K562 (cell line): ENCODE data around the gene IRF2. TPM values are rescaled to one million over a fixed set of nuclear protein-coding genes. Genes with fewer than 3 reads are reported as not detected.

Experiments
- ATAC-seq: fragments of 200-7000 bp; cut with Tn5 transposase; 3 replicates; pipeline ENCODE4 v1.9.1; 2020; ENCODE audit warnings: moderate library complexity
- BruUV-seq: library from RNA; stranded (reverse); fragments of 400-500 nt; replicated peaks from 2 replicates; lab custom pipeline; 2021; lab: Mats Ljungman, UMichigan
- CTCF ChIA-PET: fragments of 300-600 bp; formaldehyde crosslinking; extraction: SDS; loops from one replicate; lab custom pipeline; 2021; ENCODE audit warnings: low intra/inter-chr PET ratio; lab: Yijun Ruan, JAX
- POLR2A ChIA-PET: fragments of 300-600, 350-650 bp; sonication (Branson Sonifier 250); formaldehyde crosslinking; extraction: SDS; loops from one replicate; lab custom pipeline; 2021; ENCODE audit warnings: antibody characterized with exemption, inconsistent platforms; lab: Yijun Ruan, JAX
- DNase-seq, 4 experiments: peaks; one replicate each; pipeline versions ENCODE4 v3.0.0 to v3.0.0-alpha.2; 2011 to 2018; ENCODE audit warnings: low spot score in 3 of 4, mixed read lengths in 3 of 4; ENCODE audit errors: extremely low read depth in 1 of 4
- FAIRE-seq: peaks from 2 replicates; lab custom pipeline; 2011; peaks lifted over from hg19 to GRCh38; lab: Jason Lieb, UNC
- H2AFZ ChIP-seq: 2 replicates; pipeline ENCODE4 v1.6.0; 2011; ENCODE audit warnings: low read depth, low read length, control low read depth, inconsistent platforms
- H3K27ac ChIP-seq: fragments of 200-600 bp; 3 replicates; pipeline ENCODE4 v1.8.0; 2011; ENCODE audit warnings: low read depth, mild to moderate bottlenecking, control low read depth, inconsistent platforms, low read length, moderate library complexity, mixed read lengths; ENCODE audit errors: extremely low read depth
- H3K27me3 ChIP-seq, 2 experiments: fragments of 300-600 bp in 1 of 2; 2 replicates in 1 of 2; 3 replicates in 1 of 2; pipeline versions ENCODE4 v1.6.0 to v1.8.0; 2011; ENCODE audit warnings: inconsistent platforms in 2 of 2, low read length in 2 of 2, mild to moderate bottlenecking in 1 of 2, mixed read lengths in 1 of 2, moderate library complexity in 1 of 2; ENCODE audit not compliant: control insufficient read depth in 2 of 2, insufficient read depth in 2 of 2
- H3K36me3 ChIP-seq: fragments of 300-600 bp; 3 replicates; pipeline ENCODE4 v1.8.0; 2011; ENCODE audit warnings: mild to moderate bottlenecking, low read length, inconsistent platforms; ENCODE audit not compliant: control insufficient read depth, insufficient read depth
- H3K4me1 ChIP-seq, 2 experiments: fragments of 200-600 bp in 1 of 2; replicated peaks in 1 of 2; 2 replicates in 1 of 2; 3 replicates in 1 of 2; pipeline versions ENCODE4 v1.5.1 to v1.8.0; 2011; ENCODE audit warnings: inconsistent platforms in 2 of 2, low read length in 2 of 2, mild to moderate bottlenecking in 1 of 2, mixed read lengths in 1 of 2, moderate library complexity in 1 of 2; ENCODE audit not compliant: control insufficient read depth in 2 of 2, insufficient read depth in 2 of 2
- H3K4me2 ChIP-seq: 2 replicates; pipeline ENCODE4 v1.6.1; 2011; ENCODE audit warnings: low read length, control low read depth, inconsistent platforms, mixed read lengths; ENCODE audit not compliant: insufficient read depth
- H3K4me3 ChIP-seq: fragments of 200-600 bp; sonication (generic), shearing (Covaris generic); 2 replicates; pipeline ENCODE4 v1.5.1; 2016; ENCODE audit warnings: control low read depth, inconsistent platforms
- H3K79me2 ChIP-seq: fragments of 200-600 bp; 3 replicates; pipeline ENCODE4 v1.8.0; 2011; ENCODE audit warnings: low read length, inconsistent platforms; ENCODE audit not compliant: control insufficient read depth, insufficient read depth
- H3K9ac ChIP-seq, 2 experiments: 2 replicates each; pipeline versions ENCODE4 v1.6.0 to v1.6.1; 2011; ENCODE audit warnings: low read depth in 2 of 2, low read length in 2 of 2, control low read depth in 1 of 2, inconsistent platforms in 1 of 2, mild to moderate bottlenecking in 1 of 2, mixed read lengths in 1 of 2; ENCODE audit not compliant: insufficient read depth in 1 of 2
- H3K9me1 ChIP-seq: one replicate; pipeline ENCODE4 v1.6.0; 2011; ENCODE audit warnings: inconsistent platforms, mild to moderate bottlenecking, low read length, moderate library complexity; ENCODE audit not compliant: control insufficient read depth, insufficient read depth
- H3K9me3 ChIP-seq: replicated peaks from 2 replicates; pipeline ENCODE4 v1.5.1; 2011; ENCODE audit warnings: low read depth, low read length, inconsistent platforms; ENCODE audit not compliant: control insufficient read depth, insufficient read depth
- H4K20me1 ChIP-seq: replicated peaks from 2 replicates; pipeline ENCODE4 v1.6.1; 2011; ENCODE audit warnings: low read length, inconsistent platforms, mixed read lengths; ENCODE audit not compliant: control insufficient read depth, insufficient read depth
- IFI16 ChIP-seq: fragments of 250-450 bp; sonication (Bioruptor Pico); IDR thresholded peaks from 2 replicates; pipeline ENCODE4 v2.1.2; 2022; ENCODE audit warnings: mild to moderate bottlenecking, inconsistent platforms
- RBBP5 ChIP-seq: fragments of 200-600 bp; sonication (generic); IDR thresholded peaks from 2 replicates; pipeline ENCODE4 v1.6.1; 2012; ENCODE audit warnings: borderline replicate concordance, mild to moderate bottlenecking, low read length, control low read depth, inconsistent platforms; ENCODE audit not compliant: insufficient read depth, poor library complexity, severe bottlenecking
- ZNF124 ChIP-seq: sonication (generic); formaldehyde crosslinking; IDR thresholded peaks from 2 replicates; pipeline ENCODE4 v1.8.1; 2022; ENCODE audit warnings: missing genetic modification reagents
- WGBS: fragments of 100-300 bp; shearing (Covaris generic); methylation state at CpG from one replicate; pipeline ENCODE4 v1.1.6; 2016; ENCODE audit warnings: low coverage, mixed read lengths; ENCODE audit not compliant: insufficient coverage; ENCODE audit errors: missing lambda C conversion rate; 5-methylcytosine and 5-hydroxymethylcytosine counted together
- in situ Hi-C: fragments of 300-500 bp; cut with MboI; formaldehyde crosslinking; loops from 4 replicates; pipeline ENCODE4 v1.15.0; 2018; ENCODE audit warnings: inconsistent platforms, mixed read lengths
- intact Hi-C: fragments of 100-400 bp; cut with micrococcal nuclease; formaldehyde crosslinking; loops from 2 replicates; pipeline ENCODE4 v1.14.2; 2022
- polyA plus RNA-seq, 8 experiments: library from polyadenylated mRNA; depleted of rRNA in 4 of 8; stranded (reverse) in 5 of 8; unstranded in 3 of 8; fragments of >200 nt; fragmentation: Nextera tagmentation in 2 of 8; fragmentation: Illumina TruSeq in 1 of 8; extraction: Ambion mirVana in 2 of 8; extraction: Trizol in 1 of 8; gene quantifications; 2 replicates each; pipeline versions ENCODE4 v1.2.1 to v1.2.3, GENCODE V29; 2011 to 2014; ENCODE audit warnings: inconsistent platforms in 1 of 8, missing spikeins in 1 of 8
- total RNA-seq, 7 experiments: library from RNA; depleted of rRNA in 6 of 7; stranded (reverse); fragments of >200 nt in 6 of 7; fragmentation: Illumina TruSeq in 2 of 7; extraction: Trizol in 2 of 7; gene quantifications; 2 replicates each; pipeline versions ENCODE4 v1.2.1 to v1.2.3, GENCODE V29; 2011 to 2021; ENCODE audit warnings: low replicate concordance in 1 of 7
- TF ChIP-seq, protein P1 (sequence below), 2 experiments: fragments of 200-800 bp in 1 of 2; sonication (Bioruptor generic) in 1 of 2; sonication (generic) in 1 of 2; formaldehyde crosslinking in 1 of 2; IDR thresholded peaks in 1 of 2; conservative IDR thresholded peaks in 1 of 2; 2 replicates each; pipeline versions ENCODE4 v1.5.0 to v1.6.1; 2016 to 2020; ENCODE audit warnings: missing compliant biosample characterization in 1 of 2, missing genetic modification characterization in 1 of 2, missing genetic modification reagents in 1 of 2
- TF ChIP-seq, protein P2 (sequence below): sonication (generic); formaldehyde crosslinking; IDR thresholded peaks from 2 replicates; pipeline ENCODE4 v1.8.0; 2022; ENCODE audit warnings: mild to moderate bottlenecking, missing genetic modification reagents
- TF ChIP-seq, protein P3 (sequence below): fragments of 250-450 bp; sonication (Bioruptor Pico); IDR thresholded peaks from 2 replicates; pipeline ENCODE4 v1.8.0; 2022; ENCODE audit warnings: inconsistent platforms

The IRF2 gene
- total and polyA plus RNA-seq, 9 of the 15 experiments (the other 6 are each of a cell fraction or from before 2014, with no cell fraction given): 7.1 to 17.1 (median 11.3) TPM

DNA sequence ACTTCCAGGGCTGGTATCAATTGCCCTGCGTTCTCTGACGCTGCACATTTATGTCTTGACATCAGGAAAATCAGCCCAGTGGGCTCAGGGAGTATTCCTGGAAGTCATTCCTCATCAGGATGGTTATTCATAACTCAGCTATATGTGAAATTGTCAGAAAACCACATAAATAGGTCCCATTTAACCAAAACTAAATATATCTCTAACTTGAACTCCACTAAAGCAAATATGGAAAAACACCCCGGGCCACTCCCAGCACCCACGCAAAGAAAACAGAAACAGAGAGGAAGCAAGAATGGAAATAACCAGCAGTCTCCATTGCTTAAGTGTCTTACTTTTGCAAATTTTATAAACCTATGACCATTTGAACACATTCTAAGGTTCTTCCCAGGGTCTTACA, 112.0 kb downstream of the IRF2 start:
- Histone ChIP-seq H2AFZ (0 out of 2 replicates have a peak overlapping the region, but pooled peaks have one; percentile 53), H3K9me1 (no peaks in the 10 kb centered on the region), H3K4me1 (peaks cover 0 to 12% of the 10 kb centered on the region in 2 experiments; a peak in 2 of 5 replicates), H3K9me3 (no peaks in the 10 kb centered on the region), H4K20me1 (no peaks in the 10 kb centered on the region), H3K27ac (no peak overlapping the region), H3K27me3 (no peaks in the 10 kb centered on the region), H3K9ac (no peak overlapping the region), H3K4me2 (no peak overlapping the region), H3K36me3 (no peaks in the 10 kb centered on the region), H3K4me3 (no peak overlapping the region), H3K79me2 (no peaks in the 10 kb centered on the region)
- no peak for ATAC-seq
- FAIRE-seq: no peak
- ChIA-PET POLR2A (interaction anchor here (1.1 kb wide), 1 partner anchor 112 kb away, joined by 3 read pairs; the partner anchor contains the start of gene IRF2), CTCF (no interaction called here)
- no peak for DNase-seq
- 48% methylated on average over 4 of the region's 4 CpGs for WGBS
- intact Hi-C loops (no loop called here), in situ Hi-C loops (no loop called here)
- no peak for TF ChIP-seq IFI16
- TF ChIP-seq ZNF124 (CRISPR knock-in tag): no peak
- TF ChIP-seq, protein P1, sequence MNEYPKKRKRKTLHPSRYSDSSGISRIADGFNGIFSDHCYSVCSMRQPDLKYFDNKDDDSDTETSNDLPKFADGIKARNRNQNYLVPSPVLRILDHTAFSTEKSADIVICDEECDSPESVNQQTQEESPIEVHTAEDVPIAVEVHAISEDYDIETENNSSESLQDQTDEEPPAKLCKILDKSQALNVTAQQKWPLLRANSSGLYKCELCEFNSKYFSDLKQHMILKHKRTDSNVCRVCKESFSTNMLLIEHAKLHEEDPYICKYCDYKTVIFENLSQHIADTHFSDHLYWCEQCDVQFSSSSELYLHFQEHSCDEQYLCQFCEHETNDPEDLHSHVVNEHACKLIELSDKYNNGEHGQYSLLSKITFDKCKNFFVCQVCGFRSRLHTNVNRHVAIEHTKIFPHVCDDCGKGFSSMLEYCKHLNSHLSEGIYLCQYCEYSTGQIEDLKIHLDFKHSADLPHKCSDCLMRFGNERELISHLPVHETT (CRISPR knock-in tag; conservative IDR thresholded peaks at IDR 0.05 in 1 of 2, IDR thresholded peaks at IDR 0.05 in 1 of 2): no peak
- TF ChIP-seq, protein P2, sequence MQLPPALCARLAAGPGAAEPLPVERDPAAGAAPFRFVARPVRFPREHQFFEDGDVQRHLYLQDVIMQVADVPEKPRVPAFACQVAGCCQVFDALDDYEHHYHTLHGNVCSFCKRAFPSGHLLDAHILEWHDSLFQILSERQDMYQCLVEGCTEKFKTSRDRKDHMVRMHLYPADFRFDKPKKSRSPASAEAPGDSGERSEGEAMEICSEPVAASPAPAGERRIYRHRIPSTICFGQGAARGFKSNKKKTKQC (CRISPR knock-in tag): no peak
- TF ChIP-seq, protein P3, sequence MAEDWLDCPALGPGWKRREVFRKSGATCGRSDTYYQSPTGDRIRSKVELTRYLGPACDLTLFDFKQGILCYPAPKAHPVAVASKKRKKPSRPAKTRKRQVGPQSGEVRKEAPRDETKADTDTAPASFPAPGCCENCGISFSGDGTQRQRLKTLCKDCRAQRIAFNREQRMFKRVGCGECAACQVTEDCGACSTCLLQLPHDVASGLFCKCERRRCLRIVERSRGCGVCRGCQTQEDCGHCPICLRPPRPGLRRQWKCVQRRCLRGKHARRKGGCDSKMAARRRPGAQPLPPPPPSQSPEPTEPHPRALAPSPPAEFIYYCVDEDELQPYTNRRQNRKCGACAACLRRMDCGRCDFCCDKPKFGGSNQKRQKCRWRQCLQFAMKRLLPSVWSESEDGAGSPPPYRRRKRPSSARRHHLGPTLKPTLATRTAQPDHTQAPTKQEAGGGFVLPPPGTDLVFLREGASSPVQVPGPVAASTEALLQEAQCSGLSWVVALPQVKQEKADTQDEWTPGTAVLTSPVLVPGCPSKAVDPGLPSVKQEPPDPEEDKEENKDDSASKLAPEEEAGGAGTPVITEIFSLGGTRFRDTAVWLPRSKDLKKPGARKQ (CRISPR knock-in tag): no peak
- TF ChIP-seq RBBP5: no peak
- BruUV-seq: no TSS peak
